Adrenal gland (tissue), 12 donors: ENCODE results near the gene TTC39B. TPM values are rescaled to one million over a fixed set of nuclear protein-coding genes. Genes with fewer than 3 reads are reported as not detected.

Experiments
- DNase-seq, 7 donors: peaks; one replicate each; pipeline ENCODE4 v3.0.0-alpha.2; 2019 to 2020
- H3K27ac ChIP-seq, 5 donors: fragments of 200-600 bp; sonication (generic) in 4 of 5; 1 replicate in 3 of 5; 2 replicates in 2 of 5; pipeline versions ENCODE4 v1.5.1 to v1.8.0; 2016 to 2020; ENCODE audit warnings: mild to moderate bottlenecking in 1 of 5
- H3K27me3 ChIP-seq: fragments of 200-600 bp; 2 replicates; pipeline ENCODE4 v1.8.0; 2021
- H3K36me3 ChIP-seq, 2 donors: fragments of 200-600 bp; replicated peaks in 1 of 2; 1 replicate in 1 of 2; 2 replicates in 1 of 2; pipeline versions ENCODE4 v1.5.1 to v1.8.0; 2018 to 2022
- H3K4me1 ChIP-seq, 2 donors: fragments of 200-600 bp; replicated peaks in 1 of 2; 1 replicate in 1 of 2; 2 replicates in 1 of 2; pipeline versions ENCODE4 v1.5.1 to v1.8.0; 2018 to 2021
- H3K4me3 ChIP-seq, 4 donors: fragments of 200-600 bp; sonication (generic) in 3 of 4; one replicate each; pipeline ENCODE4 v1.5.1; 2016 to 2018
- H3K9me3 ChIP-seq, 3 donors: fragments of 200-600 bp; sonication (generic) in 1 of 3; replicated peaks in 1 of 3; 1 replicate in 2 of 3; 2 replicates in 1 of 3; pipeline versions ENCODE4 v1.5.1 to v1.8.0; 2016 to 2021
- POLR2A ChIP-seq, 2 donors: fragments of 450-650 bp; IDR thresholded peaks; one replicate each; pipeline ENCODE4 v1.6.1; 2017; ENCODE audit warnings: antibody characterized with exemption in 2 of 2, mild to moderate bottlenecking in 2 of 2, moderate library complexity in 1 of 2
- WGBS, 4 donors: extraction: QIAGEN DNeasy Blood & Tissue Kit in 2 of 4; methylation state at CpG; one replicate each; pipeline versions ENCODE4 v1.1.5 to v1.1.7; 2013 to 2017; 5-methylcytosine and 5-hydroxymethylcytosine counted together
- intact Hi-C, 2 donors: fragments of 100-400 bp; cut with DNase I; formaldehyde crosslinking; loops; one replicate each; pipeline versions ENCODE4 v1.14.1 to v1.15.0; 2022 to 2023
- polyA plus RNA-seq, 3 donors: library from polyadenylated mRNA; stranded (reverse); fragments of 200-250 nt in 2 of 3; fragments of 350-450 nt in 1 of 3; fragmentation: Illumina TruSeq in 1 of 3; extraction: RNeasy Lipid Tissue Mini Kit (QIAGEN cat#74804) in 1 of 3; gene quantifications; one replicate each; pipeline ENCODE4 v1.2.3, GENCODE V29; 2013 to 2014
- total RNA-seq, 9 donors: library from RNA; depleted of rRNA in 4 of 9; stranded (reverse); fragments of >200 nt in 4 of 9; fragments of 120-200 nt in 1 of 9; fragmentation: NEBNext Ultra II Directional in 1 of 9; extraction: Animal tissue kit (Norgen Biotek cat#: 25700) in 1 of 9; gene quantifications; one replicate each; pipeline versions ENCODE4 v1.1.0 to v1.2.4, GENCODE V29; 2013 to 2023
- TF ChIP-seq, protein P1 (sequence below), 6 experiments: fragments of 450-650 bp in 4 of 6; fragments of 200-600 bp in 2 of 6; sonication (generic) in 1 of 6; IDR thresholded peaks; 1 replicate in 5 of 6; 2 replicates in 1 of 6; pipeline versions ENCODE4 v1.5.1 to v1.8.0; 2016 to 2021; ENCODE audit warnings: antibody characterized with exemption in 6 of 6, mild to moderate bottlenecking in 2 of 6, moderate library complexity in 1 of 6
- donor health status: healthy with polysubstance abuse.
- donor health status: Bipolar disorder and iron deficiency.
- donor health status: DM: yes; HTN: yes; CAD: no.
- donor health status: DM: no; HTN: no; CAD: no.
- donor health status: DM: no; HTN: no; CAD: no.
- donor health status: DM: yes; HTN: yes; CAD: no.

TTC39B gene
- total and polyA plus RNA-seq, 12 donors, result 3.7 to 14.4 (median 9.5) TPM

DNA sequence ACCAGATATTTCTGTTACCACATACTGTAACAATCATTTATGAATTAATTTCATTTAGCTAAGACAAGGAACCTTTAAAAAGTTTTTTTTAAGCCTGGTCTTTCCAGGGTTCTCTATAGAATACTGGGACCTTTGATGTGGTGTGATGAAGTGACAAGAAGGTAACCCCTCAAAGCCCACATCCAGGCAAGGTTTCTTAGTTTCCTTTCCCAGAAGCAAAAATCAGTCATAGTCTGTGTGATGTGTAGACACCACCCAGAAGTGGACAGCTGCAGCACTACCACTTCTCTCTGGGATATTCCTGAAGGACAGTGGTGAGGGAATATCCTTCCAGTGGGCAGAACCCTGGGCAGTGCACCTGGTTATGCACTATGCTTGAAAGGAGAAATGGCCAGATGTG, 115.6 kb downstream of the TTC39B start:
- DNase-seq, result no peak
- H3K4me1 ChIP-seq, result no peaks in the 10 kb centered on the region

DNA sequence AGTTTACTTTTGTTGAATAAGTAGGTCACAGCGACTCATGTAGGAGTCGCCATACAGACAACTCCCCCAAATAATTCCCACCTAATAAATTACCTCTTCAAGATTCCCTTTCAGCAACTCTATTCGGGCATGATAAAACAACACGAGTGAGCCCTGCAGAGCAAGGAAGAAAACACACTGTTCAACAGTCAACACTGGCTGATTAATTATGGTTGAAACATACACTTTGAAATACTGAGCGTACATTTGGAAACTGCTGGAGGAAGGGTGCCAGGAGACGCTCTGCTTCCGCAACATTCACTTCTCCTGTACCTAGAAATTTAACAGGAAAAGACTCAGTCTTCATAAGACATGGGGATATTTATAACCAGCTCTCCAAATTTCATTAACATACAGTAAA, 117.5 kb downstream of the TTC39B start:
- TF ChIP-seq POLR2A (IDR thresholded peaks at IDR 0.05), result no peak
- TF ChIP-seq, protein P1, sequence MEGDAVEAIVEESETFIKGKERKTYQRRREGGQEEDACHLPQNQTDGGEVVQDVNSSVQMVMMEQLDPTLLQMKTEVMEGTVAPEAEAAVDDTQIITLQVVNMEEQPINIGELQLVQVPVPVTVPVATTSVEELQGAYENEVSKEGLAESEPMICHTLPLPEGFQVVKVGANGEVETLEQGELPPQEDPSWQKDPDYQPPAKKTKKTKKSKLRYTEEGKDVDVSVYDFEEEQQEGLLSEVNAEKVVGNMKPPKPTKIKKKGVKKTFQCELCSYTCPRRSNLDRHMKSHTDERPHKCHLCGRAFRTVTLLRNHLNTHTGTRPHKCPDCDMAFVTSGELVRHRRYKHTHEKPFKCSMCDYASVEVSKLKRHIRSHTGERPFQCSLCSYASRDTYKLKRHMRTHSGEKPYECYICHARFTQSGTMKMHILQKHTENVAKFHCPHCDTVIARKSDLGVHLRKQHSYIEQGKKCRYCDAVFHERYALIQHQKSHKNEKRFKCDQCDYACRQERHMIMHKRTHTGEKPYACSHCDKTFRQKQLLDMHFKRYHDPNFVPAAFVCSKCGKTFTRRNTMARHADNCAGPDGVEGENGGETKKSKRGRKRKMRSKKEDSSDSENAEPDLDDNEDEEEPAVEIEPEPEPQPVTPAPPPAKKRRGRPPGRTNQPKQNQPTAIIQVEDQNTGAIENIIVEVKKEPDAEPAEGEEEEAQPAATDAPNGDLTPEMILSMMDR (IDR thresholded peaks at IDR 0.05), result no peak
- Histone ChIP-seq H3K4me1 (no peaks in the 10 kb centered on the region), H3K27me3 (no peaks in the 10 kb centered on the region), H3K36me3 (peaks cover 0 to 3% of the 10 kb centered on the region in 2 donors), H3K4me3 (no peak overlapping the region), H3K27ac (no peak overlapping the region), H3K9me3 (no peaks in the 10 kb centered on the region)
- intact Hi-C loops, result no loop called here
- no peak for DNase-seq
- WGBS, 4 donors, result 80 to 85% (median 81%) methylated on average over 7 of the region's 7 CpGs

More for the DNA sequence above, 115.6 kb downstream of the TTC39B start:
- no peak overlapping the region for H3K4me3 ChIP-seq
- intact Hi-C loops, result no loop called here
- TF ChIP-seq POLR2A (IDR thresholded peaks at IDR 0.05), result no peak
- TF ChIP-seq, protein P1 (IDR thresholded peaks at IDR 0.05), result no peak
- peaks cover 0 to 3% of the 10 kb centered on the region in 2 donors for H3K36me3 ChIP-seq
- no peaks in the 10 kb centered on the region for H3K27me3 ChIP-seq
- no peaks in the 10 kb centered on the region for H3K9me3 ChIP-seq
- no peak overlapping the region for H3K27ac ChIP-seq

DNA sequence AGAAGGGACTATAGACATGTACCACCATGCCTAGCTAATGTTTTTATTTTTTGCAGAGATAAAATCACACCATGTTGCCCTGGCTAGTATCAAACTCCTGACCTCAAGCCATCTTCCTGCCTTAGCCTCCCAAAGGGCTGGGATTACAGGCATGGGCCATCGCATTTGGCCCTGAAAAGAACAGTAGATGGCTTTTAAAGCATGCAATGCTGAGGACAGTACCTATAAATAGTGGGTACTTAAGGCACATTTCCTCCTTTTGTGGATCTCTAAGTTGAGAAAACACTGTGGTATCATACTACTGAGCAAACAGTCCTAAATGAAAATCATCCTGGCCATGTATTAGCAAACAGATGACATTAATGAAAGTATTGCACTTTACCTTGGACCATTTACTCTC, 119.4 kb downstream of the TTC39B start:
- DNase-seq, result no peak
- Histone ChIP-seq H3K27ac (peak overlapping the region in 1 of 5 donors; percentile 26), H3K4me1 (no peaks in the 10 kb centered on the region), H3K36me3 (peaks cover 0 to 3% of the 10 kb centered on the region in 2 donors), H3K9me3 (no peaks in the 10 kb centered on the region), H3K27me3 (no peaks in the 10 kb centered on the region), H3K4me3 (no peak overlapping the region)
- WGBS, 4 donors, result 83 to 100% (median 95%) methylated on average over 1 of the region's 1 CpG
- TF ChIP-seq, protein P1 (IDR thresholded peaks at IDR 0.05), result no peak
- intact Hi-C loops, result no loop called here

DNA sequence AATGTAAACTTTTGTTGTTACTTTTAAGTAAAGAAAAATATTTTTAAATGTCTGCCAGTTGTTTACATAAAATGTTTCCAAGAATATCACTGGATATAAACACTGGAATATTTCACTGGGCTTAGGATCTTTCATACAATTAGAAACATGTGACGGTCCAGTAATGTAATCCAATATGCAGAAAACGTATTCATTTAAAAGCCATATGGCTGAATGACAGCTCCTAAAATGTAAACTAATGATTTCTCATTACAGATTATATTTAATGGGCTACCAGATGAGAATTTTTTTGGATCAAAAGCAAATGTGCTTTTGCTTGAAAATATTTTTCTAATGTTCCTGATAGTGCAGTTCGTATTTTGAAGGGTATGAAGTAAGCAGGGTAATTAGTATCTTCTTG, 124.3 kb downstream of the TTC39B start:
- no peak overlapping the region for H3K27ac ChIP-seq
- no peaks in the 10 kb centered on the region for H3K27me3 ChIP-seq
- no peak overlapping the region for H3K4me3 ChIP-seq
- DNase-seq, result no peak
- 60 to 93% (median 69%) methylated on average over 3 of the region's 3 CpGs for WGBS, 4 donors
- H3K9me3 ChIP-seq, result no peaks in the 10 kb centered on the region
- H3K4me1 ChIP-seq, result no peaks in the 10 kb centered on the region
- no peaks in the 10 kb centered on the region for H3K36me3 ChIP-seq
- intact Hi-C loops, result no loop called here
- TF ChIP-seq, protein P1 (IDR thresholded peaks at IDR 0.05), result no peak
- TF ChIP-seq POLR2A (IDR thresholded peaks at IDR 0.05), result no peak
